Measurements from ENCODE around the gene FATE1. TPM values are rescaled to one million over a fixed set of nuclear protein-coding genes. Genes with fewer than 3 reads are reported as not detected.
"Not testable (repeated sequence)": the region's sequence is repeated elsewhere in the genome, so short reads cannot be mapped to it uniquely, and the experiment has no call there.

Gene FATE1, protein sequence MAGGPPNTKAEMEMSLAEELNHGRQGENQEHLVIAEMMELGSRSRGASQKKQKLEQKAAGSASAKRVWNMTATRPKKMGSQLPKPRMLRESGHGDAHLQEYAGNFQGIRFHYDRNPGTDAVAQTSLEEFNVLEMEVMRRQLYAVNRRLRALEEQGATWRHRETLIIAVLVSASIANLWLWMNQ
- total RNA-seq = not detected

DNA sequence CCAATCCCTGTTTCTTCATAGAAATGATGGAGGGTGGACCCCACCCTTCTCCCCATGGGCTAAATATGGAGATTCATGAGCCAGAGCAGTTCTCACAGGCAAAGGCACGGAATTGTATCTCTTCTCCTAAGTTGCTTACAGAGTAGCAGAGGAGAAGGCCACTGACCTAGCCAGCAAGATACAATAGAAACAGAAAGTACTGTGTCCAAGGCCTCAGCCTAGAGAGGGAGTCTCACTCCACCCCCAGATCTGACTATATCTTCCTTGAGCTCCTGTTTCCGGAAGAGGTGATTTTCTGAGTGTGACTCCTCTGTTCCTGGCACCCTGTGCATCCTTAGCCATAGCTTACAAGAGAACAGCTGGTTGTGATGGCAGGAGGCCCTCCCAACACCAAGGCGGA lies at the start of gene FATE1:
Gene FATE1 (plus strand): TSS at position 284 of the 400 bp plus-strand sequence. CDS start 85 bp downstream, at position 369.
- DNase-seq (no peak), ATAC-seq (ENCODE audit: low read depth) (no peak)
- no peak within 1 kb of the TSS for H3K4me3 Mint-ChIP-seq
- peaks cover 1% of the 10 kb centered on the region for H3K4me1 Mint-ChIP-seq
- peaks cover 2% of the 10 kb centered on the region for H3K27me3 Mint-ChIP-seq
- H3K36me3 Mint-ChIP-seq = no peaks in the 10 kb centered on the region
- no peak within 1 kb of the TSS for H3K27ac Mint-ChIP-seq
- H3K9me3 Mint-ChIP-seq = no peaks in the 10 kb centered on the region
- POLR2A ChIA-PET = no interaction called here

DNA sequence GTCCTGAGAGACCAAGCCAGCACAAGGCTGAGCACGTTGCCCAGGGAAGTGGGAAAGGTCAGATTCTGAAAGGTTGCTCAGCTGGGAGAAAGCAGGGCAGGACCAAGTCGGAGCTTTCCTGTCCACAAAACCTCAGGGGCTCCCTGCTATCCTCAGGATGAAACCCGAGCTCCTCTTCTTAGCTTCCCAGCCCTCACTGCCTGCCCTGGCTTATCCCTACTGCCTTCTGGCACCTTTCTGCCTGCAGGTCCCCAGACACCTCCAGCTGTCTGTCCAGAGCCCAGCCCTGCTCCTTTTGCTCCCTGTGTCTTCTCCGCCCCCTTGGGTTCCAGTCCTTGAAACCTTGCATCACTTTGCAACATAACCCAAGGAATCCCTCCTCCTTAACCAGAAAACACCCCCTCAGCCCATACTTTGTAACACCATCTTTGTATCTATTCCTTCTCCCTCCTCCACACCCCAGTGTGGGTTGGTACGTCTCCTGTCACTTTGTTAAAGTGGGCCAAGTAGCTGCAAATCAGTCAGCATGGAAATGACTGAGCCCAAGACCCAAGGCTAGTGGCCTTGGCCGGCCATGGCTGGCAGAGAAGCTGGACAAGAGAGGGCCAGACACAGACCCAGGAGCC lies 40.6 kb upstream of the FATE1 start:
- no peak for DNase-seq
- Mint-ChIP-seq H3K4me1 (no peaks in the 10 kb centered on the region), H3K36me3 (no peaks in the 10 kb centered on the region), H3K27me3 (no peaks in the 10 kb centered on the region), H3K9me3 (no peaks in the 10 kb centered on the region), H3K4me3 (no peak overlapping the region), H3K27ac (no peak overlapping the region)
- ATAC-seq (ENCODE audit: low read depth) = no peak
- POLR2A ChIA-PET = no interaction called here

DNA sequence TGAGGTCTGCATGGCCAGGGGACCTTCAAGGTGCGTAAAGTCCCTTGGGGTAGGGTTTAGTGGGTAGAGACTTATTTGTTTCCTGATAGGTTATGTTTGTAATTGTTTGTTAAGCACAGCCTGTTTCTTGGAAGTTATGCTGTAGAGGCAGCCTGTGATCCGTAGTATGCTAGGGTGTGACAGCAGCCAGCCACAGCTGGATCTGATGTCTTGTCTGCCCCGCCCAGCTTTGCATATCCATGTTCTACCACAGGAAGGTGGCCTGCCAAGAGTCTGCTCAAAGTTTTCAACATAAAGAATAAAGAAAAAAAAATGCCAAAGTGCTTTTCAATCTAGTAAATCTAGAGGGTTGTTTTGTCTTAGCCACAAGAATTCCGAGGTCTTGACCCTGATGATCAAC lies 39.6 kb upstream of the FATE1 start:
- H3K4me3 Mint-ChIP-seq = no peak overlapping the region
- POLR2A ChIA-PET = no interaction called here
- no peaks in the 10 kb centered on the region for H3K9me3 Mint-ChIP-seq
- ATAC-seq (ENCODE audit: low read depth) = no peak
- no peak for DNase-seq
- no peak overlapping the region for H3K27ac Mint-ChIP-seq
- no peaks in the 10 kb centered on the region for H3K4me1 Mint-ChIP-seq
- H3K27me3 Mint-ChIP-seq = no peaks in the 10 kb centered on the region
- no peaks in the 10 kb centered on the region for H3K36me3 Mint-ChIP-seq

DNA sequence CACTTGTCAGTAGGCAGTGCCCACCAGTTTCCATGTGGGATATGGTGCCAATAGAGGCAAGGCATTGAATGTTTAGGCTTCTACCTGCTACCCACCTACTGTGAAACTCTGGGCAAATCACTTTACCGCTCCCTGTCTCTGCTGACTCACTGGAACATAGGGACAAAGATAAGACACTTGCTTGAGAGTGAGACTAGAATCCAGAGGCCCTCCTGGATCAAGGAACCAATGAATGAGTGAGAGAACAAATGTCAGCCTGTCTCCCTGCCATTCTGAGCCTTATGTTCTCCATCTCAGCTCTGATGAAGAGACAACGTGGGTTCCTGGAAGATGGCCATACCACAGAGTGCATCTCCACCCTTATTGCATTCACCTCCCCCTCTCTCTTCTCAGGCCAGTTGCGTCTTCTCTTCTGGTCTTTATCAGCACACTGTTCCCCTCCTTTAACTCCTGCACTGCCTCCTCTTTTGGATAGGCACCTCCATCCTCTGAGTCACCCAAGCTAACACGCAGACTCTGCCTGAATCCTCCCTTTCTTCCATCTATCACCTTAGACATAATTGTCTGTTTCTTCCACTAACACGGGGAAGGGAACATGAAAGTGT lies 35.9 kb upstream of the FATE1 start:
- peaks cover 6% of the 10 kb centered on the region for H3K4me1 Mint-ChIP-seq

GRCh38 chrX:151680805-151681204 lies 35.0 kb upstream of the FATE1 start:
- Mint-ChIP-seq H3K9me3 (no peaks in the 10 kb centered on the region), H3K27me3 (peaks cover 11% of the 10 kb centered on the region), H3K4me1 (peaks cover 6% of the 10 kb centered on the region), H3K27ac (no peak overlapping the region), H3K36me3 (no peaks in the 10 kb centered on the region), H3K4me3 (no peak overlapping the region)
- POLR2A ChIA-PET = no interaction called here
- ATAC-seq (ENCODE audit: low read depth) (no peak), DNase-seq (peak; percentile 45)

More for the DNA sequence above, 35.9 kb upstream of the FATE1 start:
- H3K36me3 Mint-ChIP-seq = no peaks in the 10 kb centered on the region
- DNase-seq = no peak
- H3K9me3 Mint-ChIP-seq = no peaks in the 10 kb centered on the region
- no peak for ATAC-seq (ENCODE audit: low read depth)
- POLR2A ChIA-PET = no interaction called here
- H3K27me3 Mint-ChIP-seq = peaks cover 8% of the 10 kb centered on the region
- no peak overlapping the region for H3K4me3 Mint-ChIP-seq
- no peak overlapping the region for H3K27ac Mint-ChIP-seq

- Mint-ChIP-seq H3K4me3 (no peak overlapping the region), H3K27ac (no peak overlapping the region), H3K27me3 (peaks cover 11% of the 10 kb centered on the region), H3K36me3 (no peaks in the 10 kb centered on the region), H3K9me3 (no peaks in the 10 kb centered on the region), H3K4me1 (peaks cover 6% of the 10 kb centered on the region)
- POLR2A ChIA-PET = no interaction called here
- no peak for ATAC-seq (ENCODE audit: low read depth)
- DNase-seq = no peak
Measured at GRCh38 chrX:151687635-151688034, 28.2 kb upstream of the FATE1 start.

DNA sequence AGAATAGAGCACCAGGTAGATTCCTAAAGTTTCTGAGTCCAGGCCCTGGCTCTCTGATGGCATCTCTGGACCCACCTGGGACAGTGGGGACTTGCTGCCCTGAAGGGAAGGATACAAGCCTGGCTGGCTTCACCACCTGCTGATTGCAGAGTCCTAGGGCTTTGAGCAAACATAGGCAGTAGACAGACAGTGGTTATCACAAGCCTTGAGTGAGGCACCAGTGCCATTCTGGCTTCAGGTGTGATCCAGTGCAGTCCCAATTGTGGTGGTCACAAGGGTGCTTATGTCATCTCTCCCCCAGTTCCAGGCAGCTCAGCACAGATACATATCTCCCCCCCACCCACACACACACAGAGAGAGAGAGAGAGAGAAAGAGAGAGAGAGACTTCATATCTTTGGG lies 27.1 kb upstream of the FATE1 start:
- POLR2A ChIA-PET = no interaction called here
- Mint-ChIP-seq H3K4me3 (no peak overlapping the region), H3K36me3 (no peaks in the 10 kb centered on the region), H3K27ac (no peak overlapping the region), H3K27me3 (peaks cover 9% of the 10 kb centered on the region), H3K9me3 (no peaks in the 10 kb centered on the region), H3K4me1 (no peaks in the 10 kb centered on the region)
- ATAC-seq (ENCODE audit: low read depth) = no peak
- DNase-seq = no peak

GRCh38 chrX:151692825-151693224 lies 23.0 kb upstream of the FATE1 start:
- no peak overlapping the region for H3K27ac Mint-ChIP-seq
- no peak for DNase-seq

DNA sequence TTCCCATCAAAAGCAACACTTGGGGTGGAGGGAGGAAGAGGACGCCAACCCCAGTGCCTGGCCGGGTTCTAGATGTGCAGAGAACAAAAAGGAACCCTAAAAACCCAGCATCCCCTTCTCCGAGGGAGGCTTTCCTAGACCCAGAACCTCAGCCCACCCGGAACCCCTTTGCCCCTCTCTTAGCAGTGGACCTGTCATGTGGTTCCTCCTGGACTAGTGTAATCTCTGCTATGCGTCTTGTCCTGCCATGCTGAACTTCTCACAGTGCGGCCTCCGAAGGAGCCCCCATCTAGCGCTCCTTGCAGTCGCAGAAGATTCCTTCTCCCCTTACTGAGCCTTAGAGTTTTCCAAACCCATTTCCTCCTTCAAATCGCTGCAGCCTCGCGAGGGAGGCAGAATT lies 21.7 kb upstream of the FATE1 start:
- Mint-ChIP-seq H3K4me3 (no peak overlapping the region), H3K27me3 (peaks cover 16% of the 10 kb centered on the region), H3K4me1 (no peaks in the 10 kb centered on the region), H3K27ac (no peak overlapping the region), H3K9me3 (no peaks in the 10 kb centered on the region), H3K36me3 (no peaks in the 10 kb centered on the region)
- no peak for DNase-seq
- POLR2A ChIA-PET = no interaction called here
- no peak for ATAC-seq (ENCODE audit: low read depth)

More at GRCh38 chrX:151692825-151693224, 23.0 kb upstream of the FATE1 start:
- Mint-ChIP-seq H3K27me3 (peaks cover 16% of the 10 kb centered on the region), H3K4me1 (no peaks in the 10 kb centered on the region), H3K9me3 (no peaks in the 10 kb centered on the region), H3K36me3 (no peaks in the 10 kb centered on the region), H3K4me3 (no peak overlapping the region)
- ATAC-seq (ENCODE audit: low read depth) = no peak
- POLR2A ChIA-PET = no interaction called here

- DNase-seq = no peak
- Mint-ChIP-seq H3K36me3 (no peaks in the 10 kb centered on the region), H3K9me3 (no peaks in the 10 kb centered on the region), H3K27ac (no peak within 1 kb of the TSS), H3K4me1 (no peaks in the 10 kb centered on the region), H3K4me3 (no peak within 1 kb of the TSS), H3K27me3 (peaks cover 16% of the 10 kb centered on the region)
- ATAC-seq (ENCODE audit: low read depth) = no peak
- POLR2A ChIA-PET = no interaction called here
Measured at GRCh38 chrX:151694661-151695582, 20.9 kb upstream of the FATE1 start, which contains the start of gene PRRG3. PRRG3 (plus strand) TSS chrX:151695458; CDS start chrX:151698815, 3,357 bp downstream.

DNA sequence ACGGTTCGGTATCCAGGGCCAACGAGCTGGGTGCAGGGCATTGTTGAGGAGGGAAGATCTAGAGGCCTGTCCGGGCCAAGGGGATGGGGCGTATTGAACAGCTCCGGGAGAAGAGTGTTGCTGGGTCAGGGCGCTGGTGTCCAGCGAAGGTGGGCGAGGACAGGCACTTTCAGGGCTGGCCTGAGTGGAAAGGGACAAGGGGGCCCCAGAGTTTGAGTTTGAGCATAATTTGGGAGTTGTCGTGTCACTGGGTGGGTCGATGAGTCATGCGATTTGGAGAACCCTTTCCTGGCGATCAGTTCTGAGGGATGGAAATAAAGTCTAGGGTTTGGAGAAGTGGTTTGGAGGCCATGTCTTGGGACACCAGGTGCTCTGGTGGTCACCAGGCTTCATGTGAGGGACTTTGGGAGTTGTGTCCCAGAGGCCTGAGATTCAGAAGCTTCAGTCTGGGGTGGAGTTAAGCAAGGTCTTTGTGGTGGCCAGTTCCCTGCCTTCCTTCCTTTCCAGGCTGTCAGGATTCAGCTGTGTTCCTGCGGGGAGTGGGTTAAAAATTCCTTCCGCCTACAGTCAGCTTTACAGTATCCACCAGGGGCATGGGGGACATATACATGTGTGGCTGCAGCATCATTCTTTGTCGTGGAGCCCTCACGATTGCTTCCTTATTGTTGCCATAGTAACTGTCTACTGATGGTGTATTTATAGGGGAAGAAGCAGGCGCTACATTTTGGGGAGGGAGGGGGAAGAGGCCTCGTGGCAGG lies 20.1 kb upstream of the FATE1 start:
- no peak for DNase-seq
- Mint-ChIP-seq H3K4me3 (no peak overlapping the region), H3K9me3 (no peaks in the 10 kb centered on the region), H3K36me3 (no peaks in the 10 kb centered on the region), H3K27me3 (peaks cover 16% of the 10 kb centered on the region), H3K4me1 (no peaks in the 10 kb centered on the region), H3K27ac (no peak overlapping the region)
- POLR2A ChIA-PET = no interaction called here
- ATAC-seq (ENCODE audit: low read depth) = no peak

- H3K9me3 Mint-ChIP-seq; ATAC-seq (ENCODE audit: low read depth); H3K36me3 Mint-ChIP-seq; H3K27ac Mint-ChIP-seq; H3K4me3 Mint-ChIP-seq; POLR2A ChIA-PET; H3K4me1 Mint-ChIP-seq; DNase-seq: not testable (repeated sequence)
- peaks cover 16% of the 10 kb centered on the region for H3K27me3 Mint-ChIP-seq
Measured at GRCh38 chrX:151697082-151697481, 18.8 kb upstream of the FATE1 start.

DNA sequence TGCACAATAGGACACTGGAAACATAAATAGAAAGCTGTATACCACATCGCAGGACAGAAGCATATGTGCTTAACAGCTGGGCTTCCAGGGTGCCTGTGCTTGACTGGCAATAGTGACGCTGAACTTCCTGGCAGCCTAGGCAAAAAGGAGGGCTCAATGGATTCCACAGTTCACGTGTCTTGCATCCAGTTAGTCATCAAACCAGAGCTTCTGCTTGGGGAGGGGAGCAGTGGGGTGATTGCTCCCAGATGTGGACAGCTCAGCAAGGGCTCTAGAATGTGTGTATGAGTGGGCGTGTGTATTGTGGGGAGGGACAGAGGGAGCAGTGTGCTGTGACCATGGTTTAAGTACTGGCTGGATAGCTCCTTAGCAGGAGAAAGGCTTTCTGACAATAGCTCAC lies 18.3 kb upstream of the FATE1 start:
- no peaks in the 10 kb centered on the region for H3K36me3 Mint-ChIP-seq
- H3K4me3 Mint-ChIP-seq = no peak overlapping the region
- peaks cover 16% of the 10 kb centered on the region for H3K27me3 Mint-ChIP-seq
- no peaks in the 10 kb centered on the region for H3K4me1 Mint-ChIP-seq
- ATAC-seq (ENCODE audit: low read depth) (no peak), DNase-seq (no peak)
- POLR2A ChIA-PET = no interaction called here
- no peaks in the 10 kb centered on the region for H3K9me3 Mint-ChIP-seq
- no peak overlapping the region for H3K27ac Mint-ChIP-seq

Measured in activated naive CD8-positive, alpha-beta T cell treated with anti-CD3 and anti-CD28 coated beads, Interleukin-2, amount 10 ng/mL, durations not matched to agents 7 days and 5 days (primary cell).